Lung (tissue), 12 donors: ENCODE data around the gene FBXO42. TPM values are rescaled to one million over a fixed set of nuclear protein-coding genes. Genes with fewer than 3 reads are reported as not detected.

Experiments used
- ATAC-seq: fragments of 200-7000 bp; cut with Tn5 transposase; one replicate; pipeline ENCODE4 v1.9.1; 2020; ENCODE audit warnings: moderate number of reproducible peaks; ENCODE audit not compliant: insufficient read depth, low FRiP score
- DNase-seq, 3 donors: peaks; one replicate each; pipeline ENCODE4 v3.0.0-alpha.2; 2013 to 2017
- H3K27ac ChIP-seq, 2 donors: one replicate each; pipeline ENCODE4 v1.5.1; 2013; ENCODE audit warnings: mild to moderate bottlenecking in 2 of 2, moderate library complexity in 2 of 2, control low read depth in 1 of 2, inconsistent platforms in 1 of 2, low read depth in 1 of 2, low read length in 1 of 2
- H3K27me3 ChIP-seq, 3 donors: one replicate each; pipeline ENCODE4 v1.5.1; 2013; ENCODE audit warnings: low read length in 2 of 3; ENCODE audit not compliant: control insufficient read depth in 3 of 3, insufficient read depth in 3 of 3
- H3K36me3 ChIP-seq, 4 donors: one replicate each; pipeline ENCODE4 v1.5.1; 2013; ENCODE audit warnings: low read length in 4 of 4, mild to moderate bottlenecking in 1 of 4, moderate library complexity in 1 of 4; ENCODE audit not compliant: control insufficient read depth in 4 of 4, insufficient read depth in 4 of 4
- H3K4me1 ChIP-seq, 5 donors: one replicate each; pipeline ENCODE4 v1.5.1; 2013; ENCODE audit warnings: low read length in 5 of 5, mild to moderate bottlenecking in 2 of 5, moderate library complexity in 1 of 5; ENCODE audit not compliant: control insufficient read depth in 5 of 5, insufficient read depth in 5 of 5
- H3K4me3 ChIP-seq: one replicate; pipeline ENCODE4 v1.5.1; 2013; ENCODE audit warnings: mild to moderate bottlenecking, control low read depth, moderate library complexity
- H3K9ac ChIP-seq, 2 donors: one replicate each; pipeline ENCODE4 v1.5.1; 2013; ENCODE audit warnings: low read length in 2 of 2, control low read depth in 1 of 2; ENCODE audit not compliant: insufficient read depth in 1 of 2
- H3K9me3 ChIP-seq, 4 donors: one replicate each; pipeline ENCODE4 v1.5.1; 2013; ENCODE audit warnings: low read length in 3 of 4, mild to moderate bottlenecking in 1 of 4, moderate library complexity in 1 of 4; ENCODE audit not compliant: control insufficient read depth in 4 of 4, insufficient read depth in 3 of 4
- CTCF ChIP-seq: IDR thresholded peaks from 2 replicates; pipeline ENCODE4 v1.5.1; 2012; ENCODE audit warnings: mild to moderate bottlenecking; ENCODE audit errors: control extremely low read depth, extremely low read depth
- WGBS, 2 donors: extraction: QIAGEN DNeasy Blood & Tissue Kit; methylation state at CpG; one replicate each; pipeline ENCODE4 v1.1.7; 2013; 5-methylcytosine and 5-hydroxymethylcytosine counted together
- polyA plus RNA-seq, 2 donors: library from polyadenylated mRNA; stranded (reverse); fragments of 200-250 nt; gene quantifications; one replicate each; pipeline ENCODE4 v1.2.1, GENCODE V29; 2013
- total RNA-seq, 2 donors: library from RNA; depleted of rRNA in 1 of 2; stranded (reverse); fragments of >200 nt in 1 of 2; gene quantifications; one replicate each; pipeline ENCODE4 v1.2.1, GENCODE V29; 2014 to 2021
- donor health status: control.
- donor health status: control.
- donor health status: Bipolar disorder and iron deficiency.
- donor health status: healthy.
- donor health status: DM: yes; HTN: yes; CAD: no.

Gene FBXO42
- total and polyA plus RNA-seq, 4 donors = 7.3 to 28.6 (median 14.8) TPM

GRCh38 chr1:16241221-16241708, 111.0 kb downstream of the FBXO42 start:
- no peaks in the 10 kb centered on the region for H3K36me3 ChIP-seq
- 71 to 88% methylated on average over 10 of the region's 10 CpGs for WGBS, 2 donors
- ATAC-seq (no peak), DNase-seq (no peak)
- H3K4me3 ChIP-seq = no peak overlapping the region
- H3K9me3 ChIP-seq = no peaks in the 10 kb centered on the region
- no peaks in the 10 kb centered on the region for H3K27me3 ChIP-seq
- H3K9ac ChIP-seq = no peak overlapping the region
- no peak overlapping the region for H3K27ac ChIP-seq
- peaks cover 0 to 17% (median 4%) of the 10 kb centered on the region in 5 donors for H3K4me1 ChIP-seq
- no peak for TF ChIP-seq CTCF

DNA sequence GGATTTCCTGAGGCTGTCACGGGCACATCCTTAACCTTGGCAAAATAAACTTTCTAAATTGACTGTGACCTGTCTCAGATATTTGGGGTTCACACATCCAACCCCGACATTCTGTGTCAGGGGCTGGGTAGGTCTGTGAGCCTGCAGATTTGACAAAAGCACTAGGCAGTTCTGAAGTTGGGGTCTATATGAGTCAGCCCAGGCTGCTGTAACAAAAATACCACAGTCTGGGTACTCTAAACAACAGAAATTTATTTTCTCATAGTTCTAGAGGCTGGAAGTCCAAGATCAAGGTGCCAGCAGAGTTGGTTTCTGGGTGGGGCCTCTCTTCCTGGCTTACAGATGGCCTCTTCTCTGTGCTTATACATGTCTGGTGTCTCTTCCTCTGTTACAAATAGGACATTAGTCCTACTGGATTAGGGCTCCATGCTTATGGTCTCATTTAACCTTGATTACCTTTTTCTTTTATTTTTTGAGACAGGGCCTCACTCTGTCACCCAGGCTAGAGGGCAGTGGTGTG, 112.2 kb downstream of the FBXO42 start:
- Histone ChIP-seq H3K36me3 (no peaks in the 10 kb centered on the region), H3K9ac (no peak overlapping the region), H3K27me3 (no peaks in the 10 kb centered on the region), H3K27ac (no peak overlapping the region), H3K4me3 (no peak overlapping the region), H3K9me3 (no peaks in the 10 kb centered on the region), H3K4me1 (peaks cover 0 to 21% (median 4%) of the 10 kb centered on the region in 5 donors)
- 83 to 95% methylated on average over 2 of the region's 2 CpGs for WGBS, 2 donors
- no peak for DNase-seq
- ATAC-seq = no peak
- TF ChIP-seq CTCF = no peak

DNA sequence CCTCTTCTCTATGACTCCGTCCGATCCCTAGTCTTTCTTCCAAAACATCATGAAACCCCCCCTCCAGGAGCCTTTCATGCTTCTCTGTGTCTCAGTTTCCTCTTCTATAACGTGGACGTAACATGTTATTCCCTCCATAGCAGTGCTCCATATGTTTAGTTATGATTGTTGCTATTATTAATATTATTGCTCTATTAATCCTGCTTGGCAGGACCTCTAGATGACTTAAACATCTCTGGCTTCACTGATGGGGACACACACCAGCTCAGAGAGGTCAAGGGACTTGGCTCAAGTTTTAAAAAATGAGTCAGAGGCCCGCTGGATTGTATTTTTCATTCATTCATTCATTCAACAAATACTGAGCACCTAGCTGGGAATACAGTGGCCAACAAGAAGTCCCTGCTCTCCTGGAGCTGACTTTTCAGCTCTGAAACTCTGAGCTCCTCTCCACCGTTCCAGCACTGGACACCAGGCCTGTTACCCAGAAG, 114.9 kb downstream of the FBXO42 start:
- WGBS, 2 donors = 24 to 29% methylated on average over 6 of the region's 6 CpGs
- no peak for DNase-seq
- H3K27me3 ChIP-seq = no peaks in the 10 kb centered on the region
- H3K4me1 ChIP-seq = peaks cover 0 to 15% (median 4%) of the 10 kb centered on the region in 5 donors
- peak overlapping the region; percentile 90 for H3K27ac ChIP-seq
- H3K9me3 ChIP-seq = no peaks in the 10 kb centered on the region
- TF ChIP-seq CTCF = no peak
- ATAC-seq = no peak
- H3K36me3 ChIP-seq = peaks cover 0 to 1% (median 0%) of the 10 kb centered on the region in 4 donors
- peak overlapping the region; percentile 76 to 78 for H3K9ac ChIP-seq
- H3K4me3 ChIP-seq = no peak overlapping the region
